Naive thymus-derived CD4-positive, alpha-beta T cell (primary cell): ENCODE data around the gene CACNA1C. TPM values are rescaled to one million over a fixed set of nuclear protein-coding genes. Genes with fewer than 3 reads are reported as not detected.

Experiments
- ATAC-seq: fragments of 150-1000 bp; cut with Tn5 transposase; 2 replicates; pipeline ENCODE4 v1.10.0; 2021; ENCODE audit warnings: mild to moderate bottlenecking, moderate library complexity
- CTCF ChIA-PET: fragments of 350-600 bp; sonication (Branson Sonifier 250); formaldehyde crosslinking; loops from one replicate; lab custom pipeline; 2021; ENCODE audit warnings: antibody characterized with exemption; lab: Charles Lee
- POLR2A ChIA-PET: fragments of 350-600 bp; sonication (Branson Sonifier 250); formaldehyde crosslinking; loops from one replicate; lab custom pipeline; 2021; ENCODE audit warnings: antibody characterized with exemption, inconsistent platforms; lab: Charles Lee
- DNase-seq, 9 donors: peaks; one replicate each; pipeline versions ENCODE4 v3.0.0 to v3.0.0-alpha.2; 2020 to 2022; ENCODE audit warnings: mixed read lengths in 1 of 9
- H3K27ac ChIP-seq: one replicate; pipeline ENCODE4 v1.7.0; 2013; ENCODE audit warnings: mild to moderate bottlenecking, low read depth, low read length, moderate library complexity
- H3K27me3 ChIP-seq, 2 donors: one replicate each; pipeline ENCODE4 v1.7.0; 2013; ENCODE audit warnings: low read length in 2 of 2, mild to moderate bottlenecking in 2 of 2, moderate library complexity in 2 of 2; ENCODE audit not compliant: control insufficient read depth in 2 of 2, insufficient read depth in 2 of 2
- H3K36me3 ChIP-seq, 3 experiments: 1 replicate in 2 of 3; 2 replicates in 1 of 3; pipeline ENCODE4 v1.7.0; 2013; ENCODE audit warnings: low read length in 3 of 3, mild to moderate bottlenecking in 3 of 3, moderate library complexity in 1 of 3; ENCODE audit not compliant: insufficient read depth in 3 of 3, control insufficient read depth in 2 of 3
- H3K4me1 ChIP-seq, 2 donors: one replicate each; pipeline ENCODE4 v1.7.0; 2013; ENCODE audit warnings: low read length in 2 of 2, mild to moderate bottlenecking in 2 of 2, moderate library complexity in 1 of 2; ENCODE audit not compliant: control insufficient read depth in 2 of 2, insufficient read depth in 2 of 2
- H3K4me3 ChIP-seq: 2 replicates; pipeline ENCODE4 v1.7.0; 2013; ENCODE audit warnings: mild to moderate bottlenecking, low read length
- H3K9me3 ChIP-seq, 3 experiments: 1 replicate in 2 of 3; 2 replicates in 1 of 3; pipeline ENCODE4 v1.7.0; 2013; ENCODE audit warnings: low read length in 3 of 3; ENCODE audit not compliant: control insufficient read depth in 2 of 3
- H3K27ac Mint-ChIP-seq, 9 donors: one replicate each; pipeline ENCODE4 v1.8.0; 2020 to 2022; ENCODE audit warnings: mixed read lengths in 9 of 9, mild to moderate bottlenecking in 8 of 9, moderate library complexity in 5 of 9, inconsistent platforms in 2 of 9
- H3K27me3 Mint-ChIP-seq, 5 donors: one replicate each; pipeline ENCODE4 v1.8.0; 2021 to 2022; ENCODE audit warnings: mixed read lengths in 5 of 5, mild to moderate bottlenecking in 1 of 5
- H3K36me3 Mint-ChIP-seq, 5 donors: one replicate each; pipeline ENCODE4 v1.8.0; 2020 to 2022; ENCODE audit warnings: mixed read lengths in 5 of 5, mild to moderate bottlenecking in 3 of 5, inconsistent platforms in 1 of 5
- H3K4me1 Mint-ChIP-seq, 7 donors: one replicate each; pipeline ENCODE4 v1.8.0; 2020 to 2022; ENCODE audit warnings: mixed read lengths in 7 of 7, mild to moderate bottlenecking in 3 of 7, inconsistent platforms in 1 of 7
- H3K4me3 Mint-ChIP-seq, 10 donors: one replicate each; pipeline ENCODE4 v1.8.0; 2020 to 2022; ENCODE audit warnings: mild to moderate bottlenecking in 10 of 10, mixed read lengths in 10 of 10, moderate library complexity in 6 of 10, inconsistent platforms in 2 of 10
- H3K9me3 Mint-ChIP-seq, 11 donors: one replicate each; pipeline ENCODE4 v1.8.0; 2020 to 2022; ENCODE audit warnings: mixed read lengths in 11 of 11, mild to moderate bottlenecking in 4 of 11, inconsistent platforms in 1 of 11, moderate library complexity in 1 of 11
- intact Hi-C, 2 donors: fragments of 100-400 bp; cut with micrococcal nuclease; formaldehyde crosslinking; loops; one replicate each; pipeline ENCODE4 v1.15.1; 2023
- polyA plus RNA-seq, 2 donors: library from polyadenylated mRNA; unstranded; fragments of 300-500 nt; fragmentation: Illumina TruSeq; gene quantifications; one replicate each; pipeline ENCODE4 v1.2.3, GENCODE V29; 2021
- total RNA-seq, 6 experiments: library from RNA in 5 of 6; stranded (reverse) in 5 of 6; gene quantifications; 1 replicate in 5 of 6; 2 replicates in 1 of 6; pipeline ENCODE4 v1.2.3 and lab custom pipeline; 2021 to 2026

Gene CACNA1C
- total and polyA plus RNA-seq, 7 experiments from 2014 or later = 0.04 to 0.48 (median 0.08) TPM

DNA sequence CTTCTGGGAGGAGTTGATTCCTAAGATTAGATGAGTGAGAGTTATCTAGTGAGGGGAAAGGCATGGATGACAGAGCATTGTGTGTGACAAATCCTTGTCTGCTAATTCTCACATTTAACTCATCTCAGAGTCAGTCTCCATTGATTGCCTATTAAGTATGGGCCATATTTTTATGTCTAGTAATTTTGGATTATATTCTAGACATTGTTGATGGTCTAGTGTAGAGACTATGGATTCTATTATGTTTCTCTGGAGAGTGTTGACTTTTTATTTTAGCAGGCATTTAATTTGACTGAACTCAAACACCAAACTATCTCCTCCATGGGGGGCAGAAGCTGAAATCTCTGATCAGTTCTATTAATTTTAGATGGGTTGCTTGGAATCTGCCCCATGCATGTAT is 114.4 kb downstream of the CACNA1C start:
- CTCF ChIA-PET = no interaction called here
- no peak overlapping the region for H3K4me3 Mint-ChIP-seq

DNA sequence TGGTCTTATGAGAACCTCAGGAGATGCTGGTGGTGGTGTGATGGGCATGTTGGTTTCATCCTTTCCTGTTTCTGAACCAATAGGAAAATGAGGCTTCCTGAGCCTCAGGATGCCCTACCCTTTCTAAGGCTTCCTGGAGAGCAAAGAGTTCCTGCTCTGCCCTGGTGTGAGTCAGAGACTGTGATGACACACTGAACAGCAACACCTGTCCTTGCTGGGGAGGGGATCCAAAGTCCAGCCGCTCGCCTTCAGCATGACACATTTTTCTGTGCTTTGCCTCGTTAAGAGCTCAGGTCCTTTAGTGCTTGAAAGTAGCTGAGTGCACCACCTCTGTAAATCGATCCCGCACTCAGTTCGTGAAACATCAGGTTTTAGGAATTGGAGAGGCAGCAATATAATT is 116.0 kb downstream of the CACNA1C start:
- Histone ChIP-seq H3K36me3 (no peaks in the 10 kb centered on the region), H3K9me3 (peaks cover 0 to 22% (median 0%) of the 10 kb centered on the region in 3 experiments), H3K4me1 (no peaks in the 10 kb centered on the region), H3K27me3 (no peaks in the 10 kb centered on the region), H3K27ac (no peak overlapping the region), H3K4me3 (no peak overlapping the region)
- H3K9me3 Mint-ChIP-seq = peaks cover 12 to 44% (median 23%) of the 10 kb centered on the region in 11 donors
- intact Hi-C loops = no loop called here
- H3K27ac Mint-ChIP-seq = no peak overlapping the region
- peaks cover 0 to 18% (median 4%) of the 10 kb centered on the region in 5 donors for H3K36me3 Mint-ChIP-seq
- CTCF ChIA-PET = no interaction called here
- no peak for DNase-seq
- POLR2A ChIA-PET = no interaction called here
- no peaks in the 10 kb centered on the region for H3K4me1 Mint-ChIP-seq
- H3K4me3 Mint-ChIP-seq = no peak overlapping the region
- peaks cover 0 to 31% (median 11%) of the 10 kb centered on the region in 5 donors for H3K27me3 Mint-ChIP-seq
- ATAC-seq = no peak

More for the DNA sequence above, 114.4 kb downstream of the CACNA1C start:
- peaks cover 0 to 18% (median 4%) of the 10 kb centered on the region in 5 donors for H3K36me3 Mint-ChIP-seq
- no peak overlapping the region for H3K27ac ChIP-seq
- DNase-seq (no peak), ATAC-seq (no peak)
- no peaks in the 10 kb centered on the region for H3K4me1 ChIP-seq
- H3K9me3 Mint-ChIP-seq = peaks cover 12 to 44% (median 21%) of the 10 kb centered on the region in 11 donors
- no peak overlapping the region for H3K27ac Mint-ChIP-seq
- peaks cover 0 to 26% (median 11%) of the 10 kb centered on the region in 5 donors for H3K27me3 Mint-ChIP-seq
- peaks cover 0 to 22% (median 0%) of the 10 kb centered on the region in 3 experiments for H3K9me3 ChIP-seq
- intact Hi-C loops = no loop called here
- POLR2A ChIA-PET = interaction anchor here (0.6 kb wide), 1 partner anchor 781 kb away, joined by 3 read pairs; no protein-coding TSS in a partner anchor
- no peaks in the 10 kb centered on the region for H3K27me3 ChIP-seq
- H3K36me3 ChIP-seq = no peaks in the 10 kb centered on the region
- H3K4me3 ChIP-seq = no peak overlapping the region
- no peaks in the 10 kb centered on the region for H3K4me1 Mint-ChIP-seq

DNA sequence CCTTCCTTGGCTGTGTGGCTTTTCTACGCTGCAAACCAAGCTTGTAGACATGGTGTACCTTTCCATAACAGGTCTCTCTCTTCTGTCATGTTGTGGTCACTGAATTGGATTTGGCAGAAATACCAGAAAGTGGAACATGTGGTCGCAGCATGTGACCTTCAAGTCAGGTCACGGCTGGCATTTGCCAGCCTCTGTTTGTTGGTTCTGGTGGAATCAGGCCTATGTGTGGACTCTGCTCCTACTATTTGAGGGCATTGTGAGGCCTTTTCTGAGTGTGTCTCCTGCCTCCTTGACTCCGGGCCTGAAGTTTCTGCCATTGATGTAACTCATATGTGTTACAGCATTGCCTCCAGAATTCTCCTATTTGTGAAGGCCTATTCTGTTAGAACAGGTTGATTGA is 116.7 kb downstream of the CACNA1C start:
- intact Hi-C loops = no loop called here
- CTCF ChIA-PET = no interaction called here
- Histone ChIP-seq H3K27ac (no peak overlapping the region), H3K4me3 (no peak overlapping the region), H3K27me3 (no peaks in the 10 kb centered on the region), H3K36me3 (no peaks in the 10 kb centered on the region), H3K9me3 (peaks cover 0 to 22% (median 0%) of the 10 kb centered on the region in 3 experiments), H3K4me1 (no peaks in the 10 kb centered on the region)
- Mint-ChIP-seq H3K4me1 (no peaks in the 10 kb centered on the region), H3K9me3 (peaks cover 12 to 40% (median 23%) of the 10 kb centered on the region in 11 donors), H3K36me3 (peaks cover 0 to 18% (median 4%) of the 10 kb centered on the region in 5 donors), H3K27ac (no peak overlapping the region), H3K4me3 (no peak overlapping the region), H3K27me3 (peaks cover 0 to 24% (median 6%) of the 10 kb centered on the region in 5 donors)
- POLR2A ChIA-PET = no interaction called here
- no peak for ATAC-seq
- DNase-seq = no peak

DNA sequence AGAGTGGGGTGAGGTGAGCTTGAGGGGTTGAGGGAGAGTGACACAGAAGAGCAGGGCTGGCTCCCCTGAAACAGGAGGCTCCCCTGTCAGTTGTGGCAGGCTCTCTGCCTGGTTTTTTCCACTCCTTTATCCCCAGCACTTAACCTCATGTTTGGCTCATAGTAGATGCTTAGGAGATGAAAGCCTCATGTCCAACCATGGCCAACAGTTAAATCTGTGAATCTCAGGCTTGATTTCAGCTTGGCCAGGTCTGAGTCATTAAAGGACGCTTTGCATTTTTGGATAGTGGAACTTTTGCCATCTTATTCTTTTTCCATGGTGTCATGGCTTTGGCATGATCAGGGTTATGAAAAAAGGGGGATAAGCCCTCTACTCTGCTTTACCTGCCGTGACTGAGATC is 117.2 kb downstream of the CACNA1C start:
- Histone ChIP-seq H3K27ac (no peak overlapping the region), H3K36me3 (no peaks in the 10 kb centered on the region), H3K9me3 (peaks cover 0 to 22% (median 0%) of the 10 kb centered on the region in 3 experiments), H3K4me3 (no peak overlapping the region), H3K27me3 (no peaks in the 10 kb centered on the region), H3K4me1 (no peaks in the 10 kb centered on the region)
- Mint-ChIP-seq H3K4me3 (no peak overlapping the region), H3K9me3 (peaks cover 9 to 36% (median 21%) of the 10 kb centered on the region in 11 donors), H3K27ac (no peak overlapping the region), H3K4me1 (no peaks in the 10 kb centered on the region), H3K27me3 (peaks cover 2 to 24% (median 6%) of the 10 kb centered on the region in 5 donors), H3K36me3 (peaks cover 0 to 18% (median 4%) of the 10 kb centered on the region in 5 donors)
- no peak for ATAC-seq
- DNase-seq = no peak
- CTCF ChIA-PET = no interaction called here
- intact Hi-C loops = no loop called here
- POLR2A ChIA-PET = no interaction called here

DNA sequence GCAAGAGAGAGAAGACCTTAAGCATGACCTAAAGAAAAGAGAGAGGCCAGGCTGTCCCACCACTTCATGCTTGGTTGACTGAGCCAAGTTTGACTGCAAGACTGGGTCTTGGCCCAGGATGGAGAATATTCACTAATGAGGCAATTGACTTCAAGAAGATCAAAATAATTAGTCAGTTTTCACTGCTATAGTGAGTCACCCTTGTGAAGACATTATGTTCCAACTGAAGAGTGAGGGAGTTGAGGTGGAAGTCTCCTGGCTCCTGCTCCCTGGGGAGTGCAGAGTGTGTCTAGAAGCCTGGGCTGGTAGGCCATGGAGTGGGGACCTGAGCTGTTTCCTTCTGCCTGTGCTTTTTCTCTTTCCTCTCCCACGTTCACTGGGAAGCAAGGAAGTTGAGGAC is 117.6 kb downstream of the CACNA1C start:
- Mint-ChIP-seq H3K27ac (no peak overlapping the region), H3K27me3 (peaks cover 2 to 29% (median 6%) of the 10 kb centered on the region in 5 donors), H3K4me3 (no peak overlapping the region), H3K9me3 (peaks cover 9 to 33% (median 21%) of the 10 kb centered on the region in 11 donors), H3K36me3 (peaks cover 0 to 18% (median 4%) of the 10 kb centered on the region in 5 donors), H3K4me1 (no peaks in the 10 kb centered on the region)
- H3K27ac ChIP-seq = no peak overlapping the region
- ChIA-PET CTCF (no interaction called here), POLR2A (no interaction called here)
- peaks cover 0 to 22% (median 0%) of the 10 kb centered on the region in 3 experiments for H3K9me3 ChIP-seq
- H3K36me3 ChIP-seq = no peaks in the 10 kb centered on the region
- intact Hi-C loops = no loop called here
- no peaks in the 10 kb centered on the region for H3K4me1 ChIP-seq
- no peak for ATAC-seq
- no peak overlapping the region for H3K4me3 ChIP-seq
- DNase-seq = no peak
- no peaks in the 10 kb centered on the region for H3K27me3 ChIP-seq

DNA sequence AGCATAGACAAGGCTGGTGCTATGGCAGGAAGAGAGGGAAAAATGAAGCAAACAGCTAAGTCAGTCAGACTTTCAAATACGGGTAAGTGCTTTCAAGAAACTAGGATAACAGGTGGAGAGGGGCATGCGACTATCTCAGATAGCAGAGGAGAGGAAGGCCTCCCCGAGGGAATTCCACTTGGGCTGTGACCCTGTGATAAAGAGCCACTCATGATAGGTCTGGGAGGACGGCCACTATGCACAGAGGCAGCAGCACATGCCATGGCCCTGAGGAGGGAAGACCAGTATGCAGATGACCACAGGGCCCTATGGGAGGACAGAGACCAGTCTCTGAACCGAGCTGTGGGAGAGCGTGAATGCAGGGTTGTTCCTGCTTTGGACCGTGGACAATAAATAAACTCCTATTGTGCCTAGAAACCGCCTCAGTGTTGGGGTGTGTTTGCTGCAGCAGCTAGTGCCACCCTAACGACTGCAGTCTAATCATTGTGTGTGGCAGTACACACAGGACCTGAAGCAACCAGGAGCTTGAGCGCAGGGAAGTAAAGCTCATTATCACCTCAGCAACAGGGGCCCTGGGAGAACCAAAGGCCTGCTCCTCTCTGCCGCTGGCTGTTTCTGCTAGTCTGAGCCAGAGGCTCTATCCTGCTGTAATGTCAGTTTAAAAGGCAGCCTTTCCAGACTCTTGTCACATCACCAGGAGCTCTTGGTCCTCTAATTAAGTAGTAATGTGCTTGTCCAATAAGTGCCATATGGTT is 119.1 kb downstream of the CACNA1C start:
- Mint-ChIP-seq H3K9me3 (peaks cover 8 to 19% (median 15%) of the 10 kb centered on the region in 11 donors), H3K36me3 (peaks cover 0 to 11% (median 4%) of the 10 kb centered on the region in 5 donors), H3K4me1 (no peaks in the 10 kb centered on the region), H3K27ac (no peak overlapping the region), H3K4me3 (no peak overlapping the region), H3K27me3 (peaks cover 2 to 27% (median 6%) of the 10 kb centered on the region in 5 donors)
- Histone ChIP-seq H3K36me3 (no peaks in the 10 kb centered on the region), H3K27ac (no peak overlapping the region), H3K9me3 (peaks cover 0 to 15% (median 0%) of the 10 kb centered on the region in 3 experiments), H3K4me3 (no peak overlapping the region), H3K4me1 (no peaks in the 10 kb centered on the region), H3K27me3 (no peaks in the 10 kb centered on the region)
- POLR2A ChIA-PET = no interaction called here
- no peak for ATAC-seq
- intact Hi-C loops = no loop called here
- no peak for DNase-seq
- CTCF ChIA-PET = no interaction called here
